OCI-LY3 (cell line): ENCODE data around the gene RAB24.

ENCODE experiments used
- H2AFZ ChIP-seq: fragments of 200-600, 300-600 bp; shearing (Covaris generic); 2 replicates; pipeline ENCODE4 v1.6.0; 2014; ENCODE audit warnings: antibody characterized with exemption, low read depth, low read length
- H3K27ac ChIP-seq: fragments of 200-600, 300-600 bp; sonication (generic); 2 replicates; pipeline ENCODE4 v1.5.1; 2014; ENCODE audit warnings: mild to moderate bottlenecking, low read length, moderate library complexity, mixed read lengths
- H3K27me3 ChIP-seq: fragments of 200-600, 300-600 bp; sonication (generic); 2 replicates; pipeline ENCODE4 v1.6.1; 2014; ENCODE audit warnings: low read depth, low read length, mixed read lengths
- H3K36me3 ChIP-seq: fragments of 200-600, 300-600 bp; sonication (generic); replicated peaks from 2 replicates; pipeline ENCODE3; 2014; ENCODE audit warnings: low read depth, low read length, mixed read lengths
- H3K4me1 ChIP-seq: fragments of 300-600, 200-600 bp; sonication (generic); 2 replicates; pipeline ENCODE4 v1.6.1; 2014; ENCODE audit warnings: low read length, mixed read lengths
- H3K4me2 ChIP-seq: fragments of 200-600, 300-600 bp; sonication (generic); 2 replicates; pipeline ENCODE4 v1.6.1; 2014; ENCODE audit warnings: low read length, mixed read lengths
- H3K4me3 ChIP-seq: fragments of 300-600, 200-600 bp; sonication (generic); 2 replicates; pipeline ENCODE4 v1.5.1; 2014; ENCODE audit warnings: antibody characterized with exemption, mild to moderate bottlenecking, low read length, moderate library complexity
- H3K79me2 ChIP-seq: fragments of 300-600, 200-600 bp; shearing (Covaris generic); 2 replicates; pipeline ENCODE4 v1.6.1; 2014; ENCODE audit warnings: mild to moderate bottlenecking, low read length, mixed read lengths
- H3K9ac ChIP-seq: fragments of 300-600, 200-600 bp; shearing (Covaris generic); 2 replicates; pipeline ENCODE4 v1.6.0; 2014; ENCODE audit warnings: mild to moderate bottlenecking, low read length, moderate library complexity
- H3K9me3 ChIP-seq: fragments of 200-600, 300-600 bp; shearing (Covaris generic); 2 replicates; pipeline ENCODE4 v1.6.1; 2014; ENCODE audit warnings: low read length, mixed read lengths; ENCODE audit not compliant: insufficient read depth
- H4K20me1 ChIP-seq: fragments of 200-600, 300-600 bp; sonication (generic); 2 replicates; pipeline ENCODE4 v1.6.1; 2016; ENCODE audit warnings: low read length, mixed read lengths; ENCODE audit not compliant: insufficient read depth
- EZH2phosphoT487 ChIP-seq: fragments of 200-600 bp; shearing (Covaris generic); IDR thresholded peaks from 2 replicates; pipeline ENCODE4 v1.6.1; 2018; ENCODE audit warnings: antibody characterized with exemption, mixed run types, low read depth
- TF ChIP-seq, protein P1 (sequence below): fragments of 200-600, 300-600 bp; sonication (generic); IDR thresholded peaks from 2 replicates; pipeline ENCODE4 v1.5.1; 2014; ENCODE audit warnings: antibody characterized with exemption, low read length, low read depth

Gene RAB24

DNA sequence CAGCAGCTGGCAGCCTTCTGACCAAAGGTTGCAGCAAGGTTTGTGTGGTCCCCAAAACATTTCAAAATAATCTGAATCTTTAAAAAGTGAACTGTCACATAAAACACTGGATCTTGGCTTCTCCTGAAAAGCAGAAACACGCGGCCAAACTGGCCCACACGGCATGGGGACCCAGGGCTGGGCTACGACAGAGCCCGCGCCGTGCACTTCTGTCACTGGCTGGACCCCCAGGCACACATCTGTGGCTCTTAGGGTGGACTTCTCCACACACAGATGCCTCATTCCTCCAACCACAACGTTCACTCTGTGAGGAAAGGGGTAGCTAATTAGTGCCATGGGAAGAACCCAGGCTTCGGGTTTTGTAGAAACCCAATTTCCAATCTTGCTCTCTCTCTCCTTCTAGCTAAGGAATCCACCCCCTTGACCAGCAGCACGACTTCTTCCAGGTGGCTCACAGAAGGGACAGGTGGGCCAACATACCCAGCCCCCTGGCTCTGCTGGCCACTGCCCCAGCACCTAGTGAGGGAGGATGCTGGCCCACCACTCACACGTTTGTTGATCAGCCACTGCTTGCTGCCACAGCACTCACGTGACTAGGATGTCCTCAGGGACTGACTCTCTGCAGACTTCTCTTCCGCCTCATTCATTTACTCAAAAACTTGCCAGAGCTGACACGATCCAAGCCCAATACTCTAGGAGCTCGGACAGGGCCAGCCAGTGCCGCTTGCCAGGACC lies 30.1 kb upstream of the RAB24 start:
- Histone ChIP-seq H2AFZ (no peak overlapping the region), H3K4me1 (no peaks in the 10 kb centered on the region), H3K9me3 (no peaks in the 10 kb centered on the region), H3K4me2 (no peak overlapping the region), H3K9ac (no peak overlapping the region), H3K79me2 (no peaks in the 10 kb centered on the region), H3K27me3 (no peaks in the 10 kb centered on the region), H4K20me1 (no peaks in the 10 kb centered on the region), H3K36me3 (peaks cover 47% of the 10 kb centered on the region), H3K27ac (no peak overlapping the region), H3K4me3 (no peak overlapping the region)
- TF ChIP-seq, protein P1, sequence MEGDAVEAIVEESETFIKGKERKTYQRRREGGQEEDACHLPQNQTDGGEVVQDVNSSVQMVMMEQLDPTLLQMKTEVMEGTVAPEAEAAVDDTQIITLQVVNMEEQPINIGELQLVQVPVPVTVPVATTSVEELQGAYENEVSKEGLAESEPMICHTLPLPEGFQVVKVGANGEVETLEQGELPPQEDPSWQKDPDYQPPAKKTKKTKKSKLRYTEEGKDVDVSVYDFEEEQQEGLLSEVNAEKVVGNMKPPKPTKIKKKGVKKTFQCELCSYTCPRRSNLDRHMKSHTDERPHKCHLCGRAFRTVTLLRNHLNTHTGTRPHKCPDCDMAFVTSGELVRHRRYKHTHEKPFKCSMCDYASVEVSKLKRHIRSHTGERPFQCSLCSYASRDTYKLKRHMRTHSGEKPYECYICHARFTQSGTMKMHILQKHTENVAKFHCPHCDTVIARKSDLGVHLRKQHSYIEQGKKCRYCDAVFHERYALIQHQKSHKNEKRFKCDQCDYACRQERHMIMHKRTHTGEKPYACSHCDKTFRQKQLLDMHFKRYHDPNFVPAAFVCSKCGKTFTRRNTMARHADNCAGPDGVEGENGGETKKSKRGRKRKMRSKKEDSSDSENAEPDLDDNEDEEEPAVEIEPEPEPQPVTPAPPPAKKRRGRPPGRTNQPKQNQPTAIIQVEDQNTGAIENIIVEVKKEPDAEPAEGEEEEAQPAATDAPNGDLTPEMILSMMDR: no peak
- TF ChIP-seq EZH2phosphoT487: no peak

DNA sequence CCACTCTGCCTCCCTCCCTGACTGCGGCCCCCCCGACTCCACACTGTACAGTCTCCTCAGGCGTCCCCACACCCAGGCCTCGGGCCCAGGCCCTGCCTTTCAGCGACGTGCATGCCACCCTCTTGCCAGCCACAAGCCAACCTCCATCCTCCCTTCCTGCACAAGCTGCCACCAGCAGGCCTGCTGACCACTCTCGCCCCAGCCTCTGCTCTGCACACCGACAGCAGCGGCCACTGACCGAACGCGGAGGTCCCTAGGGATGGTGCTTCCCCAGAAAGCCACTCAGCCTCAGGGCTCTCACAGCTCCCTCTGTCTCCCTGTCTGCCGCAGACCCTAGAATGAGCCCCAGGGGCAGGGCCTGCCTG lies 29.4 kb upstream of the RAB24 start:
- TF ChIP-seq, protein P1: no peak
- TF ChIP-seq EZH2phosphoT487: no peak
- Histone ChIP-seq H3K9me3 (no peaks in the 10 kb centered on the region), H3K4me2 (no peak overlapping the region), H3K27me3 (no peaks in the 10 kb centered on the region), H3K27ac (no peak overlapping the region), H3K4me3 (no peak overlapping the region), H2AFZ (no peak overlapping the region), H3K79me2 (no peaks in the 10 kb centered on the region), H4K20me1 (no peaks in the 10 kb centered on the region), H3K9ac (no peak overlapping the region), H3K4me1 (no peaks in the 10 kb centered on the region), H3K36me3 (peaks cover 46% of the 10 kb centered on the region)

DNA sequence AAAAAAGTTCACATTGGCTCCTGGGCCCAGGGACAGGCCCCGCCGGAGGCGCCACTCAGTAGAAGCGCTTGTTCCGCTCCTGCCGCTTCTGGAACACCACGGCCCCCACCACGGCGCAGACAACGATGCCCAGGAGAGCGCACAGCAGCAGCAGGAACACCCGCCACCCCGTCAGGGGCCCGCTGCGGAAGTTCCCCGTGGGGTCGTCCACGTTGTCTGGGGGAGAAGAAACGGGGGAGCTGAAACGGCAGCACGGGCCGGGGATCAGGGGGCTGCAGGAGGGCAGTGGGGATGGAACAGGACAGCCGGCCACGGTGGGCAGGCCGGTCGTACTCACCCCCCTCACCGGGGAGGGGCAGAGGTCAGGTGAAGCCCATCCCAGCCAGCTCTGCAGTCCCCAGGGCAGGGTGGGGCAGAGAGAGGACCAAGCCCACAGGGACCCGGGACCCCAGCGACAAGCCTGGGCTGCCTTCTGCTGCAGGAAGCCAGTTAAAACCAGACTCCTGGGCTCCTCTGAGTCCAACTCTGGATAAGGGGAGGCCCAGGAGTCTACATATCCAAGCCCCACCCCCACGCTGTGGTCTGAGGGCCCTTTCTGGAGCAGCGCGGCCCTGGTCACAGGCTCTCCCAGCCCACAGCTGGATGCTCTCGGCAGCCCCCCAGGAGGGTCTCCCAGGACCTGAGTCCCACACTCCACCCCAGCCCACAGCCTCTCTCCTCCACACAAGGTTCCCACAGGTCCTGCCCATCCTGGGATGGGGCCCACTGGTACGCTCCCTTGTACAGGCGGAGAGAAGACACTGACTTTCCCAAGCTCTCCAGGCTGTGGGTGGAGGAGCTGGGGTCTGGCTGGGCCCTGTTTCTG lies 28.7 kb upstream of the RAB24 start:
- H3K36me3 ChIP-seq: peaks cover 42% of the 10 kb centered on the region
- no peaks in the 10 kb centered on the region for H3K4me1 ChIP-seq
- H3K27ac ChIP-seq: no peak overlapping the region
- H4K20me1 ChIP-seq: no peaks in the 10 kb centered on the region
- H3K9me3 ChIP-seq: no peaks in the 10 kb centered on the region
- H3K79me2 ChIP-seq: no peaks in the 10 kb centered on the region
- H3K4me2 ChIP-seq: no peak overlapping the region
- no peaks in the 10 kb centered on the region for H3K27me3 ChIP-seq
- TF ChIP-seq, protein P1: no peak
- no peak for TF ChIP-seq EZH2phosphoT487
- H3K4me3 ChIP-seq: no peak overlapping the region
- no peak overlapping the region for H3K9ac ChIP-seq
- H2AFZ ChIP-seq: no peak overlapping the region

DNA sequence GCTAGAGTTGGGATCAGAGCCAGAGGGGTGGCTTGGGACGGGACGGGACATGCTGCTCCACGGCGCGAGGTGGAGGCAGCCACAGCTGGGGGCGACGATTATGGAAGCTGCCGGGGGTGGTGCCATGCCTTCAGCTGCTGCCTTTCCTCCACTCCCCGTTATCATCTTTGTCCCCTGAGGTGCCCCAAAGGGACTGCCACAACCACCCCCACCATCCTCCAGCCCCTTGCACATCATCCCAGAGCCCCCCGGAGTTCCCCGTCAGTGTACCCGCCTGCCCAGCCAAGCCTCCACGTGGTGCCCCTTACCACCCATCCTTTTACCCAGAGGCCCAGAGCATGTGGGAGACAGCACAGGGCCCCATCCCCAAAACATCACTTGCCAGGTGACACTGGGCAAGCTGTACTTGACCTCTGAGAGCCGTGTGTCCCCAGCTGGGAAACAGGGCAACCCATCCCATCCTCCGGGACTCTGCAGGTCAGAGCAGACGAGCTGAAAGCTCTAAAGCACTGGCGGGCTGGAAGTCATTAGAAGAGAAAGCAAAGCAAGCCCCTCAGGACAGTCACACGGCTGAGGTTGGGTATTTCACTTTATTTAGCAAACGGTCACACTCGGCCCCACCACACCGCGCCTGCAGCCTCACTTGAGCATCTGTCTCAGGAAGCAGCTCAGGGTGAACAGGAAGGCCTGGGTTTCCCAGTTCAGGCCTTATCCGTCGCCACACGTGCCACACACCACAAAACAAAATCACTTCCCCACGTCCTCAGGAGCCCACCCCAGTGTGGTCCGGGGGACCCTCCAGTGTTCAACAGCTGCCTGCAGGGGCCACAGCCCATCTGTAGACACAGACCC lies 27.7 kb upstream of the RAB24 start:
- H3K9ac ChIP-seq: no peak overlapping the region
- no peaks in the 10 kb centered on the region for H3K4me1 ChIP-seq
- no peak for TF ChIP-seq EZH2phosphoT487
- TF ChIP-seq, protein P1: no peak
- no peak overlapping the region for H3K27ac ChIP-seq
- no peak overlapping the region for H3K4me3 ChIP-seq
- no peaks in the 10 kb centered on the region for H3K27me3 ChIP-seq
- peaks cover 36% of the 10 kb centered on the region for H3K36me3 ChIP-seq
- H3K79me2 ChIP-seq: no peaks in the 10 kb centered on the region
- no peaks in the 10 kb centered on the region for H4K20me1 ChIP-seq
- H2AFZ ChIP-seq: no peak overlapping the region
- no peak overlapping the region for H3K4me2 ChIP-seq
- no peaks in the 10 kb centered on the region for H3K9me3 ChIP-seq
